Gastrocnemius medialis (tissue), 4 donors: Measurements from ENCODE around the gene UGT1A1.

Experiments
- CTCF ChIP-seq, 5 experiments: fragments of 450-650 bp in 3 of 5; fragments of 200-600 bp in 2 of 5; sonication (generic) in 2 of 5; IDR thresholded peaks in 4 of 5; conservative IDR thresholded peaks in 1 of 5; 1 replicate in 4 of 5; 2 replicates in 1 of 5; pipeline ENCODE4 v1.5.1; 2016 to 2019; ENCODE audit warnings: antibody characterized with exemption in 5 of 5, mild to moderate bottlenecking in 3 of 5, moderate library complexity in 3 of 5
- POLR2A ChIP-seq, 2 donors: fragments of 450-650 bp; IDR thresholded peaks; one replicate each; pipeline ENCODE4 v1.6.1; 2017; ENCODE audit warnings: antibody characterized with exemption in 2 of 2, mild to moderate bottlenecking in 2 of 2, moderate library complexity in 2 of 2

GRCh38 chr2:233764761-233765160 lies 4.7 kb downstream of the UGT1A1 start:
- TF ChIP-seq CTCF (IDR thresholded peaks at IDR 0.05 in 4 of 5, conservative IDR thresholded peaks at IDR 0.05 in 1 of 5) (no peak), POLR2A (IDR thresholded peaks at IDR 0.05) (no peak)
